WTC11 (cell line): ENCODE results near the gene COL9A1.

Source experiments
- ARID4B ChIP-seq: sonication (generic); formaldehyde crosslinking; IDR thresholded peaks from 2 replicates; pipeline ENCODE4 v1.8.0; 2023; ENCODE audit warnings: missing genetic modification reagents, mild to moderate bottlenecking, borderline replicate concordance
- CTCF ChIP-seq: fragments of 200-600 bp; IDR thresholded peaks from 2 replicates; pipeline ENCODE4 v1.8.0; 2022; ENCODE audit warnings: antibody characterized with exemption
- ESRRA ChIP-seq: sonication (generic); formaldehyde crosslinking; IDR thresholded peaks from 2 replicates; pipeline ENCODE4 v1.8.1; 2022; ENCODE audit warnings: mild to moderate bottlenecking, missing genetic modification reagents, borderline replicate concordance
- ETV6 ChIP-seq: sonication (generic); formaldehyde crosslinking; IDR thresholded peaks from 2 replicates; pipeline ENCODE4 v1.8.1; 2022; ENCODE audit warnings: mild to moderate bottlenecking, missing genetic modification reagents
- FOXP1 ChIP-seq: sonication (generic); formaldehyde crosslinking; IDR thresholded peaks from 2 replicates; pipeline ENCODE4 v1.8.0; 2022; ENCODE audit warnings: missing genetic modification reagents, mild to moderate bottlenecking, moderate library complexity, borderline replicate concordance
- MAX ChIP-seq: sonication (generic); formaldehyde crosslinking; IDR thresholded peaks from 2 replicates; pipeline ENCODE4 v1.8.0; 2022; ENCODE audit warnings: mild to moderate bottlenecking, missing genetic modification reagents
- MYBL2 ChIP-seq: sonication (generic); formaldehyde crosslinking; IDR thresholded peaks from 2 replicates; pipeline ENCODE4 v1.8.1; 2023; ENCODE audit warnings: mild to moderate bottlenecking, moderate library complexity, missing genetic modification reagents
- NR2C2 ChIP-seq: sonication (generic); formaldehyde crosslinking; IDR thresholded peaks from 2 replicates; pipeline ENCODE4 v1.8.0; 2022; ENCODE audit warnings: mild to moderate bottlenecking, missing genetic modification reagents
- ZBTB21 ChIP-seq: sonication (generic); formaldehyde crosslinking; IDR thresholded peaks from 2 replicates; pipeline ENCODE4 v1.8.1; 2023; ENCODE audit warnings: mild to moderate bottlenecking, missing genetic modification reagents, borderline replicate concordance
- ZNF138 ChIP-seq: sonication (generic); formaldehyde crosslinking; conservative IDR thresholded peaks from 2 replicates; pipeline ENCODE4 v1.8.1; 2022; ENCODE audit warnings: mild to moderate bottlenecking, moderate library complexity, missing genetic modification reagents
- ZNF263 ChIP-seq: sonication (generic); formaldehyde crosslinking; IDR thresholded peaks from 2 replicates; pipeline ENCODE4 v1.8.1; 2022; ENCODE audit warnings: low read depth, mild to moderate bottlenecking, moderate library complexity, missing genetic modification reagents

GRCh38 chr6:70325009-70325408, 22.1 kb upstream of the COL9A1 start:
- no peak for TF ChIP-seq FOXP1 (CRISPR knock-in tag)
- TF ChIP-seq ESRRA (CRISPR knock-in tag) = no peak
- no peak for TF ChIP-seq CTCF
- no peak for TF ChIP-seq ZBTB21 (CRISPR knock-in tag)
- no peak for TF ChIP-seq ZNF138 (CRISPR knock-in tag)
- no peak for TF ChIP-seq ZNF263 (CRISPR knock-in tag)
- TF ChIP-seq ARID4B (CRISPR knock-in tag) = no peak
- no peak for TF ChIP-seq ETV6 (CRISPR knock-in tag)
- TF ChIP-seq NR2C2 = no peak
- no peak for TF ChIP-seq MAX (CRISPR knock-in tag)
- no peak for TF ChIP-seq MYBL2 (CRISPR knock-in tag)
